ENCODE results near the gene MPZL2. TPM values are rescaled to one million over a fixed set of nuclear protein-coding genes. Genes with fewer than 3 reads are reported as not detected.

The MPZL2 gene
- total RNA-seq, 1 donor from 2014 or later = 27.2 TPM

- peak; percentile 29 for DNase-seq
Measured at GRCh38 chr11:118240999-118241763, 22.9 kb downstream of the MPZL2 start.

DNA sequence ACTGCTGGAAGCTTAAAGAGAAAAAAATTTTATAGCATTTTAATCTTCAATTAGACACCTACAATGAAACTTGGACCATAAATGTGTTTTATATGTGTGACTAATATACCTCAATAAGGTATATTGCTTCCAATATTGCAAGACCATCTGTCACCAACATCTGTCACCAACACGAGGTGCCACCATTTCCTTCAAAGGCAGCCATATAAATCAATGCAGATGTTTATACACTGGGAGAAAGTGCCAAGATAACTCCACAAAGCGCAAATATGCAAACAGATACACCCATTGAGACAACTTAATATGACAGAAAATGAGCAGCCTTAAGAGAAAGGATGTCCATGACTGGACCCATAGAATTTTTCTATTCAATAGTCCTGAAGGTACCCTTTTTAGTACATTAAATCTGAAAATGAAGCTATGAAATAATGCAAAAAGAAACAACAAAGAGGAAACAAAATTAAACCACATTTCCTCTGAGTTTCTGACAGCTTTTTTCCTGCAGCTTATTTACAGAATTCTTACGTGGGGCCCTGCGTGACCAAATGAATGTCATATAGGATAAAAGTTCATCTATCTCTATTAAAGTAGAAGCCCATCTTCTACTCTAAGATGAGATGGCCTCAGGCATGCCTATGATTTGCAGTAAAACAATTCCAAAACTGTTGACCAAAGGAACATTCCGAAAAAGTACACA, 24.4 kb downstream of the MPZL2 start:
- DNase-seq = no peak

DNA sequence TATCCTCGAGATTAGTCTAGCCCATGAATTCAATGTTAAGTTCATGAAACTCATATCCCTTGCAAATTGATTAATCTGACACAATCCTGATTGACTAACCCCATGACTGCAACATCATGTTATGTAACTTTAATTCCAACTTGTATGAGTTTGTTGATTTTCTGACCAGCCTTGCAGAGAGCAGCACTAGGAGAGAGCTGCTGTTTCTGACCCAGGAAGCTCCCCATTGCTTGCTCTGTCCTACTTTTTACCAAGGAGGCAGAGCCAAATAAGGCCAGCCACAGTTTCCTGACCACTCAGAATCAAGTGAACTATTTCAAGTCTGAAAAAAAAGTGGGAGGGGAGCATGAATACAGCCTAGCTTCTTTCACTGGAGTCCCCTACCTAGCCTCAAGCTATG, 25.2 kb downstream of the MPZL2 start:
- DNase-seq = no peak

GRCh38 chr11:118238421-118238820, 25.7 kb downstream of the MPZL2 start:
- no peak for DNase-seq

DNA sequence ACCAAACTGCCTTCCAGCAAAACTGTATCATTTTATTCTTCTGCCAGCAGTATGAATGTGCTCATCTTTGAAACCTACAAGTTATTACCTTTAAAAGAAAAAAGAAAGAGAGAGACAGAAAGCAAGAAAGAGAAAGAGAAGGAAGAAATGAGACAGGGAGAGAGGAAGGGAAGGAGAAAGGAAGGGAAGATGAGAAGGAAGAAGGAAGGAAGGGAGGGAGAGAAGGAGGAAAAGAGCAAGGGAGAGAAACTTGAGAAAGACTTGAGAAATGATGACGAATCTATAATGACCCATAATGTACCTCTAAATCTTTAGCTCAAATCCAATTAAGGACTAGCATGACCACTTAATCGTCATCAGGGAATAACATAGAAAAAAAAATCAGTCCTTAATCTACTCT, 27.9 kb downstream of the MPZL2 start:
- no peak for DNase-seq

DNA sequence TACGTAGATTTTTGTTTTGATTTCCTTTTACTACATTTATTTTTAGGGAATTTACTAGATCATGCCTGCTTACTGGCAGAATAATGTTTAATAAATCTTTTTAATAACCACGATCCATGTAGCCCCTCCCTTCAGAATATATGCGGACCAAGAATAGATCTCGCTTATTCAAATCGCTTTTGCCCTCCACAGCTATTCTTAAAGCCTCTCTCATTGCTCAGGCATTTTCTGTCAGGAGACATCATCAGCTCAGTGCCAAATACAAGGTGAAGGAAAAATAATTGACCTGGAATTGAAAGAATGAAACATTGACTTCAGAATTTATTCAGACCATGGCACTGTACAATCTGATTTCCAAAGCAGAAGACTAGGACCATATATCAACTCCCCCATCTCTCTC, 29.3 kb downstream of the MPZL2 start:
- DNase-seq = no peak

DNA sequence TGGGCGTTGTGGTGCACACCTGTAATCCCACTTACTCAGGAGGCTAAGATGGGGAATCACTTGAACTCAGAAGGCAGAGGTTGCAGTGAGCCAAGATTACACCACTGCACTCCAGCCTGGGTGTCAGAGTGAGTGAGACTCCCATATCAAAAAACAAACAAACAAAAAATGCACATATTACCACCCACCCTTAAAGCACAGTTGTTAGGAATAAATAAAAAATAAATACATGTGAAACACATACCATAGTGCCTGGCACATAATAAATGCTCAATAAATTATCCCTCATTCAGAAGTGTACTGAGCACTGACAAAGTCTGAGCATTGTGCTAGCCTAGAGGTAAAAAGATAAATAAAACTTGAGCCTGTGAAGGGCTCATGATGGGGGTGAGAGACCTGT, 30.2 kb downstream of the MPZL2 start:
- no peak for DNase-seq

- no peak for DNase-seq
Measured at GRCh38 chr11:118233377-118233776, 30.7 kb downstream of the MPZL2 start.

GRCh38 chr11:118232659-118233058, 31.4 kb downstream of the MPZL2 start:
- DNase-seq = no peak

- no peak for DNase-seq
Measured at GRCh38 chr11:118231461-118231860, 32.6 kb downstream of the MPZL2 start.

GRCh38 chr11:118230088-118230487, 34.0 kb downstream of the MPZL2 start:
- DNase-seq = no peak

DNA sequence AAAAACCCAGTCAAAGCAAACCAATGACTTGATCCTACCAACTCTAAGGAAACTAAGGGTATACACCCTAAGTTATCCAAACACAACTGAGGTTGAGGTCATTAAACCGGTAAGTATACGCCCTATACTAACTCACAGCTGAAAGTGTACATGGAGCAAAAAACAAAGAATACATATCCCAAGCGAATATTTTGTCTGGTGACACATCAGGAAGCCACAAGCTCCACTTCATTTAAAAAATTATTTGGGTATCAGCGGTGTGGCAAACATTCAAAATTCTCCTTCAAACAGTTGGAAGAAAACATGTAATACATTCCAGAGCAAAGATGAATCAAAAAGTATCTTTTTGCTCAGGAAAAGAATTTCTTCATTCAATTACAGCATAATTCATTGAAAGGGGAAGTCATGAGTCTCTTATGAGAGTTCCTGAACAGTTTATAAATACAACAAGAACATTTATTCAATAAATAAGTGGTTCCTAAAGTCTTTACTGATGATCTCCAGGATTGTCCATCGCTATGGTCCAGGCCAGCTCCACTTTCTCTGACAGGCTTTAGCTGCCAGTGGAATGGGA, 34.7 kb downstream of the MPZL2 start:
- no peak for DNase-seq

DNA sequence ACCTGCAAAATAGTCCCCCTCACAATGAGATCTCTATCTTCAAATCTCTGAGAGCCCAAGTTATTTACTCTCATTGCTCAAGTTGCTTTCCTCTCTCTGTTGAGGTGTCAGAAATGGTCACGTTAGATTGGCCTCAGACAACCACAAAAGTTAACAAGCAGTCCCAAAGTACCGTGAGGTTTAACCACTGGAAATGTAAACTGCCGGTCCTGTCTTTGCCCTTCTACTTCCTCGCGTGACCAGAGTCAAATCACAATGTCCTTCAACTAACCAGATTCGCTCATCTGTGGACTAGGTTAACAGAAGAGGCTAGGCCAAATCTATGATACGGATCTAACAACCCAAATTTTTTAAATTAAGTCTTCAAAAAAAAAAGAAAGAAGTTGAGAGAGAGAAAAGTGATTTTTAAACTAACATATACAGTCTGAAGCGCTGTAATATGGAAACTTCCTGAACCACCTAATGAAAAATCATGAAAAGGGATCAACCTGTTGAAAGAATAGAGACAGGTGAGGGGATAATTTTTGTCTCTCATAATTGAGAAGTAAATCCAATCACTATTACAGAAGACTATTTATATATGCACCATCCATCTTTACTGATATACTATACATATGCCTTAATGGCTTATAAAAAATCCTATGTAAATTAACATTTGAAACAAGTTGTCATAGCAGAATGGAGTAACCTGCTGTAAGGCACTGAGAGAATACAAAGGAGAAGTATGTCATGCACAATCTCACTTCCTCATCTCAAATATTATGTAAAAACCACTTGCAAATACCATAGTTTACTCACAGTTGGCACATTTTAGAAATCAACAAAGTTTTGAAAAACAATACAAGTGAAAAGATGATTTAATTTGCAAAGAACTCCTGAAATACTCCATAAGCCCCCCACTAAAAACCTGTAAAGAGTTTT, 36.0 kb downstream of the MPZL2 start:
- DNase-seq = no peak

DNA sequence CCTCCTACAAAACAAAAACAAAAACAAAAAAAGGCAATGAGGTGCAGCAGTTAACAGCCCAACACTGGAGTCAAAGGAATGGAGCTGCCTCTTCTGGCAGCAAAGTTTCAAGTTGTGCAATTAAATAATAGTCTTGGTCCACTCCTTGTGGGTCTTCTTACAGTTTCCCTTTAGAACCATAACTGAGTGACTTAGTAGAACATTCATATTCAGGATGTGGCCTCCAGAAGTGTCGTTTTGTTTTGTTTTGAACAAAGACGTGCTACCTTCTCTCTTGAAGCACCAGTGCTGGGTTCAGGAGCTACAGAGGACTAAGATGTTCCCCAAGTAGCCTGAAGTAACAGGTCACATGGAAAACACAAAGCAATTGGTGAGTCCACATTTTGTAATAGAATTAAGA, 37.3 kb downstream of the MPZL2 start:
- no peak for DNase-seq

GRCh38 chr11:118226296-118226695, 37.8 kb downstream of the MPZL2 start:
- no peak for DNase-seq

- no peak for DNase-seq
Measured at GRCh38 chr11:118224511-118225188, 39.4 kb downstream of the MPZL2 start, which contains the start of gene JAML. Gene JAML, minus strand, starts transcription at chr11:118225011. Its CDS starts 10,145 bp downstream, at chr11:118214866.

DNA sequence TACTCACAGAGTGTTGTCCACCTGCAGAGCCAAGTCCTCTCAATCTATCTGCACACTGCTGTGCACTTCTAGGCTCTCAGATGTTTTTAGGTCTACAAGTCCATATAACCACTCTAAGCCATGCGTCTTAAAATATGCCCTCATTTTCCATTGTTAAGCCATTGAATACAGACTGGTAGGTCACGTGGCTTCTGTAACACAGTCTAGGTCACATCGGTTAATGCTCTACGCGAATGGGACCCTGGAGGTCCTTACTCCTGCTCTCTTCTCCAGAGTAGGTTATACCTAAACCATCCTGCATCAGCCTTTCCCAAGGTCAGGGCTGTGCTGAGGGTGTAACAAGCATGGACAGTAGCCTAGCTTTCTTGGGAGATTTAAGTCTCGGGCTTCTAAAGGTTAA, 40.1 kb downstream of the MPZL2 start:
- DNase-seq = no peak

DNA sequence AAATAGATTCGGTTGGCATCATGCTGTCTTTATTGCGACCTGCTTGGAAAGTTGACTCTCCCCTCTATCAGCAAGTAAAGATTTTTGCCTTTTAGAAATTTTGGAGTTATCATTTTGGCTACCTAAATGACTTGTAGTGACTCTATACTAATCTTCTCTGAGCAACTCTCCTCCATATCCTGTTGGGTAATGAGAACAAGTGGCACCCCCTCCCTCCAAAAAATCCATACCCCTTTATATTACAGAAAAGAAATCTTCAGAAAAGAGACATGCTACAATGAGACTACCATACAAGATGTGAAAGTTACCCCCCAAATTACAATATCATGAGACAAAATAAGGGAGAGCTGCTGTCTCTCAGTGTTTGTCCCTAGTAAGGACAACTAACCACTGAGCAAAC, 40.5 kb downstream of the MPZL2 start:
- no peak for DNase-seq

GRCh38 chr11:118222437-118222836, 41.7 kb downstream of the MPZL2 start:
- no peak for DNase-seq

DNA sequence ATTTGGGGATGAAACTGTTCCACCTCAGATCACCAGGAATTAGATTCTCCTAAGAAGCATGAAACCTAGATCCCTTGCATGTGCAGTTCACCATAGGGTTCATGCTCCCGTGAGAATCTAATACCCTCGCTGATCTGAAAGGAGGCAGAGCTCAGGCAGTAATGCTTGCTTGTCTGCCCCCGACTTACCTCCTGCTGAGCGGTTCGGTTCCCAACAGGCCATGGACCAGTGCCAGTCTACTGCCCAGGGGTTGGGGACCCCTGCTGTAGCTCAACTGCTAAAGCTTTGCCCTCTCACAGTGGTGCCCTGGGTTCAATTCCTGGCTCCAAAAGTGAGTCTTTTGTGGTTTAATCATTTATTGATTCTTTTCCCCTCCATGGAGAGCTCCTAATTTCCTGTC, 42.7 kb downstream of the MPZL2 start:
- DNase-seq = no peak

- no peak for DNase-seq
Measured at GRCh38 chr11:118219732-118220131, 44.4 kb downstream of the MPZL2 start.

- no peak for DNase-seq
Measured at GRCh38 chr11:118219244-118219643, 44.9 kb downstream of the MPZL2 start.
